Liver (tissue), 9 donors: ENCODE measurements around the gene CHSY1. TPM values are rescaled to one million over a fixed set of nuclear protein-coding genes. Genes with fewer than 3 reads are reported as not detected.

ENCODE experiments used
- DNase-seq: peaks from one replicate; pipeline ENCODE4 v3.0.0-alpha.2; 2017; ENCODE audit warnings: low spot score
- H3K27ac ChIP-seq, 2 donors: one replicate each; pipeline ENCODE4 v1.7.0; 2013; ENCODE audit warnings: inconsistent platforms in 2 of 2, low read length in 2 of 2, control low read depth in 1 of 2, low read depth in 1 of 2, mild to moderate bottlenecking in 1 of 2
- H3K27me3 ChIP-seq, 4 donors: one replicate each; pipeline versions ENCODE4 v1.6.1 to v1.7.0; 2013; ENCODE audit warnings: low read length in 3 of 4, inconsistent platforms in 1 of 4, mild to moderate bottlenecking in 1 of 4, moderate library complexity in 1 of 4; ENCODE audit not compliant: control insufficient read depth in 4 of 4, insufficient read depth in 4 of 4
- H3K36me3 ChIP-seq, 4 donors: one replicate each; pipeline versions ENCODE4 v1.6.1 to v1.7.0; 2013; ENCODE audit warnings: low read length in 3 of 4, mild to moderate bottlenecking in 3 of 4, low read depth in 1 of 4, moderate library complexity in 1 of 4; ENCODE audit not compliant: control insufficient read depth in 4 of 4, insufficient read depth in 3 of 4
- H3K4me1 ChIP-seq, 4 donors: one replicate each; pipeline versions ENCODE4 v1.6.1 to v1.7.0; 2013; ENCODE audit warnings: low read length in 3 of 4, mild to moderate bottlenecking in 3 of 4, moderate library complexity in 1 of 4; ENCODE audit not compliant: control insufficient read depth in 4 of 4, insufficient read depth in 4 of 4
- H3K4me3 ChIP-seq, 3 donors: one replicate each; pipeline versions ENCODE4 v1.6.1 to v1.7.0; 2013; ENCODE audit warnings: low read length in 3 of 3, control low read depth in 1 of 3, low read depth in 1 of 3, mild to moderate bottlenecking in 1 of 3
- H3K9ac ChIP-seq, 2 donors: one replicate each; pipeline ENCODE4 v1.7.0; 2013; ENCODE audit warnings: low read length in 2 of 2, mild to moderate bottlenecking in 2 of 2, moderate library complexity in 2 of 2, control low read depth in 1 of 2, low read depth in 1 of 2
- H3K9me3 ChIP-seq, 4 donors: one replicate each; pipeline versions ENCODE4 v1.6.1 to v1.7.0; 2013; ENCODE audit warnings: low read length in 3 of 4; ENCODE audit not compliant: control insufficient read depth in 4 of 4
- EGR1 ChIP-seq, 2 donors: IDR thresholded peaks; 2 replicates each; pipeline ENCODE4 v1.6.1; 2016 to 2018; ENCODE audit warnings: antibody characterized with exemption in 2 of 2, low read depth in 2 of 2
- FOXA1 ChIP-seq: IDR thresholded peaks from 2 replicates; pipeline ENCODE4 v1.6.1; 2016; ENCODE audit warnings: antibody characterized with exemption
- FOXA2 ChIP-seq: IDR thresholded peaks from 2 replicates; pipeline ENCODE4 v1.6.1; 2016; ENCODE audit warnings: antibody characterized with exemption
- GABPA ChIP-seq, 2 donors: IDR thresholded peaks in 1 of 2; conservative IDR thresholded peaks in 1 of 2; 2 replicates each; pipeline ENCODE4 v1.6.1; 2016; ENCODE audit warnings: antibody characterized with exemption in 2 of 2, mild to moderate bottlenecking in 1 of 2, moderate library complexity in 1 of 2
- HNF4A ChIP-seq, 2 donors: conservative IDR thresholded peaks; 2 replicates each; pipeline ENCODE4 v1.6.1; 2016; ENCODE audit warnings: antibody characterized with exemption in 2 of 2, mild to moderate bottlenecking in 2 of 2
- JUND ChIP-seq, 2 donors: IDR thresholded peaks; 2 replicates each; pipeline ENCODE4 v1.6.1; 2016; ENCODE audit warnings: antibody characterized with exemption in 2 of 2
- NR2F2 ChIP-seq: IDR thresholded peaks from 2 replicates; pipeline ENCODE4 v1.6.1; 2016; ENCODE audit warnings: antibody characterized with exemption
- RAD21 ChIP-seq, 2 donors: IDR thresholded peaks; 2 replicates each; pipeline ENCODE4 v1.6.1; 2016; ENCODE audit warnings: antibody characterized with exemption in 2 of 2, mild to moderate bottlenecking in 2 of 2
- RXRA ChIP-seq, 2 donors: IDR thresholded peaks; 2 replicates each; pipeline ENCODE4 v1.6.1; 2017 to 2018; ENCODE audit warnings: antibody characterized with exemption in 2 of 2, mild to moderate bottlenecking in 1 of 2
- SP1 ChIP-seq: IDR thresholded peaks from 2 replicates; pipeline ENCODE4 v1.6.1; 2018; ENCODE audit warnings: antibody characterized with exemption, mild to moderate bottlenecking
- TAF1 ChIP-seq: conservative IDR thresholded peaks from 2 replicates; pipeline ENCODE4 v1.6.1; 2016; ENCODE audit warnings: antibody characterized with exemption, mild to moderate bottlenecking
- YY1 ChIP-seq: IDR thresholded peaks from 2 replicates; pipeline ENCODE4 v1.6.1; 2016; ENCODE audit warnings: antibody characterized with exemption, mild to moderate bottlenecking
- WGBS: extraction: QIAGEN DNeasy Blood & Tissue Kit; methylation state at CpG from one replicate; pipeline ENCODE4 v1.1.7; 2013; 5-methylcytosine and 5-hydroxymethylcytosine counted together
- polyA plus RNA-seq, 2 donors: library from polyadenylated mRNA; stranded (reverse) in 1 of 2; unstranded in 1 of 2; fragments of 200-250 nt in 1 of 2; fragments of >200 nt in 1 of 2; fragmentation: Nextera tagmentation in 1 of 2; extraction: Ambion mirVana in 1 of 2; gene quantifications; one replicate each; pipeline versions ENCODE4 v1.2.1 to v1.2.3, GENCODE V29; 2013 to 2015
- total RNA-seq, 2 donors: library from RNA; depleted of rRNA; stranded (reverse); fragments of >200 nt; gene quantifications; one replicate each; pipeline ENCODE4 v1.2.3, GENCODE V29; 2014
- TF ChIP-seq, protein P1 (sequence below): IDR thresholded peaks from 2 replicates; pipeline ENCODE4 v1.6.1; 2016; ENCODE audit warnings: antibody characterized with exemption
- TF ChIP-seq, protein P2 (sequence below): IDR thresholded peaks from 2 replicates; pipeline ENCODE4 v1.6.1; 2016; ENCODE audit warnings: antibody characterized with exemption
- TF ChIP-seq, protein P3 (sequence below): fragments of 150-350 bp; IDR thresholded peaks from 2 replicates; pipeline ENCODE4 v1.5.1; 2017; ENCODE audit warnings: improper control_type of control experiment, low read depth, low read length; ENCODE audit not compliant: missing input control
- TF ChIP-seq, protein P4 (sequence below): IDR thresholded peaks from 2 replicates; pipeline ENCODE4 v1.6.1; 2016; ENCODE audit warnings: antibody characterized with exemption
- donor health status: healthy.
- donor health status: healthy.
- donor health status: healthy.
- donor health status: healthy.
- donor health status: healthy.

Gene CHSY1
- total and polyA plus RNA-seq, 4 donors: 1.4 to 12.3 (median 6.6) TPM

DNA sequence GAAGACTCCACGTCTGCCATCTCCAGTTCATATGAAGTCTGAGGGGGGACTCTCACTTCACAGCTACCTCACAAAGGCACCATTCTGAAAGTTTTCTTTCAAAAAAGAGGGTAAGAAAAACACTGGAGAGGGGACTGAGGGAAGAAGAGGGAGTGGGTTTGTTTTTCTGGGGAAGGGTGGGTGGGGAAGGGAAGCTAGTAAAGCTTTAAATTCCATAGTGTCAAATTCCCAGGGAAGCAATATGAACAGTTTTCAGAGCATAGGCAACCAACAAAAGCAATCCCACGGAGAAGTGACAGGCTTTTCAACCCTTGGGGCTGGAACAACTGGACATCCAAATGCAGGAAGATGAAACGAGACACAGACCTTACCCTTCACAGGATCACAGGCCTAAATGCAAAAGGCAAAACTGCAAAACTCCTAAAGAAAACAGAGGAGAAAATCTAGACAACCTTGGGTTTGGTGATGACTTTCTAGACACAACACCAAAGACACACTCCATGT lies 61.7 kb downstream of the CHSY1 start (continued):
- TF ChIP-seq RAD21 (IDR thresholded peaks at IDR 0.05) (no peak), GABPA (IDR thresholded peaks at IDR 0.05 in 1 of 2, conservative IDR thresholded peaks at IDR 0.05 in 1 of 2) (no peak), HNF4A (conservative IDR thresholded peaks at IDR 0.05) (no peak), RXRA (IDR thresholded peaks at IDR 0.05) (no peak), YY1 (no peak), JUND (IDR thresholded peaks at IDR 0.05) (no peak), TAF1 (no peak)

DNA sequence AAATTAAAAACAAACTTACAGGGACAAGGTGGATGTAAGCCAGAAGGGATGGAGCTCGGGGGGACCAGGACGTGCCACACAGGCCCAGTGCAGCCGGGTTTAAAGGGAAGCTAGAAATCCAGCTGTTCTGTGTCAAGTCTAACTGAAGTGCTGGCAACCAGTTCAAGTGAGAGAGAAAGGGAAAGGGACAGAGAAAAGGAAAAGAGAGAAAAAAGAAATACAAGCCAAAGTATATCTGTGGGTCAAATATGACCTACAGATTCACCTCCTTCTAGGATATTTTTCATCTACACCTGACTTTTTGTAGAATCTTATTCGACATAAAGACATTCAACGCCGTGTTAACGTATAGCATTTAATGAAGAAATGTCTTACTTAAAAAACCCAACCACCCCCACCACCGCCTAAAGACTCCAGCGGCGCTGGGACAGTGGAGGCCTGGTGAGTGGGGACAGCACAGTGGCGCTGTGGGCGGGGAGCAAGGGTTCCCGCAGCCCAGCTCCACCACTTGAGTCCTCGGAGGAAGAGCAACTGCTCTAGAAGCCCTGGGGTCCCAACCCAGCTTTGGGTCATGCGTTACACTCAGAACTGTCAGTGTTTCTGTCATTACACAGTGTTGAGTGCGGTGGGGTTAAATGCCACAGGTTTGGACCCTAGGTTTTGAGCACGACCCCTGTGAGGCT lies 62.3 kb downstream of the CHSY1 start:
- WGBS: 90% methylated on average over 17 of the region's 17 CpGs

More for the DNA sequence above, 62.3 kb downstream of the CHSY1 start:
- Histone ChIP-seq H3K4me3 (no peak overlapping the region), H3K36me3 (no peaks in the 10 kb centered on the region), H3K27me3 (no peaks in the 10 kb centered on the region), H3K27ac (peak overlapping the region; percentile 40 to 72), H3K9me3 (no peaks in the 10 kb centered on the region), H3K9ac (no peak overlapping the region), H3K4me1 (no peaks in the 10 kb centered on the region)
- TF ChIP-seq RAD21 (IDR thresholded peaks at IDR 0.05) (no peak), FOXA1 (no peak), NR2F2 (no peak), EGR1 (IDR thresholded peaks at IDR 0.05; ENCODE audit: low read depth in 2 of 2) (no peak), FOXA2 (no peak), YY1 (no peak), GABPA (IDR thresholded peaks at IDR 0.05 in 1 of 2, conservative IDR thresholded peaks at IDR 0.05 in 1 of 2) (no peak), SP1 (no peak), HNF4A (conservative IDR thresholded peaks at IDR 0.05) (no peak), TAF1 (no peak)
- TF ChIP-seq, protein P1, sequence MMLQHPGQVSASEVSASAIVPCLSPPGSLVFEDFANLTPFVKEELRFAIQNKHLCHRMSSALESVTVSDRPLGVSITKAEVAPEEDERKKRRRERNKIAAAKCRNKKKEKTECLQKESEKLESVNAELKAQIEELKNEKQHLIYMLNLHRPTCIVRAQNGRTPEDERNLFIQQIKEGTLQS: no peak
- TF ChIP-seq, protein P2, sequence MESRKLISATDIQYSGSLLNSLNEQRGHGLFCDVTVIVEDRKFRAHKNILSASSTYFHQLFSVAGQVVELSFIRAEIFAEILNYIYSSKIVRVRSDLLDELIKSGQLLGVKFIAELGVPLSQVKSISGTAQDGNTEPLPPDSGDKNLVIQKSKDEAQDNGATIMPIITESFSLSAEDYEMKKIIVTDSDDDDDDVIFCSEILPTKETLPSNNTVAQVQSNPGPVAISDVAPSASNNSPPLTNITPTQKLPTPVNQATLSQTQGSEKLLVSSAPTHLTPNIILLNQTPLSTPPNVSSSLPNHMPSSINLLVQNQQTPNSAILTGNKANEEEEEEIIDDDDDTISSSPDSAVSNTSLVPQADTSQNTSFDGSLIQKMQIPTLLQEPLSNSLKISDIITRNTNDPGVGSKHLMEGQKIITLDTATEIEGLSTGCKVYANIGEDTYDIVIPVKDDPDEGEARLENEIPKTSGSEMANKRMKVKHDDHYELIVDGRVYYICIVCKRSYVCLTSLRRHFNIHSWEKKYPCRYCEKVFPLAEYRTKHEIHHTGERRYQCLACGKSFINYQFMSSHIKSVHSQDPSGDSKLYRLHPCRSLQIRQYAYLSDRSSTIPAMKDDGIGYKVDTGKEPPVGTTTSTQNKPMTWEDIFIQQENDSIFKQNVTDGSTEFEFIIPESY: no peak
- TF ChIP-seq, protein P3, sequence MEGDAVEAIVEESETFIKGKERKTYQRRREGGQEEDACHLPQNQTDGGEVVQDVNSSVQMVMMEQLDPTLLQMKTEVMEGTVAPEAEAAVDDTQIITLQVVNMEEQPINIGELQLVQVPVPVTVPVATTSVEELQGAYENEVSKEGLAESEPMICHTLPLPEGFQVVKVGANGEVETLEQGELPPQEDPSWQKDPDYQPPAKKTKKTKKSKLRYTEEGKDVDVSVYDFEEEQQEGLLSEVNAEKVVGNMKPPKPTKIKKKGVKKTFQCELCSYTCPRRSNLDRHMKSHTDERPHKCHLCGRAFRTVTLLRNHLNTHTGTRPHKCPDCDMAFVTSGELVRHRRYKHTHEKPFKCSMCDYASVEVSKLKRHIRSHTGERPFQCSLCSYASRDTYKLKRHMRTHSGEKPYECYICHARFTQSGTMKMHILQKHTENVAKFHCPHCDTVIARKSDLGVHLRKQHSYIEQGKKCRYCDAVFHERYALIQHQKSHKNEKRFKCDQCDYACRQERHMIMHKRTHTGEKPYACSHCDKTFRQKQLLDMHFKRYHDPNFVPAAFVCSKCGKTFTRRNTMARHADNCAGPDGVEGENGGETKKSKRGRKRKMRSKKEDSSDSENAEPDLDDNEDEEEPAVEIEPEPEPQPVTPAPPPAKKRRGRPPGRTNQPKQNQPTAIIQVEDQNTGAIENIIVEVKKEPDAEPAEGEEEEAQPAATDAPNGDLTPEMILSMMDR: no peak
- TF ChIP-seq, protein P4, sequence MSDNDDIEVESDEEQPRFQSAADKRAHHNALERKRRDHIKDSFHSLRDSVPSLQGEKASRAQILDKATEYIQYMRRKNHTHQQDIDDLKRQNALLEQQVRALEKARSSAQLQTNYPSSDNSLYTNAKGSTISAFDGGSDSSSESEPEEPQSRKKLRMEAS: no peak
- no peak for DNase-seq
